Neuronal stem cell (in vitro differentiated cells): ENCODE data around the gene DKKL1.
"Not testable (repeated sequence)": the region's sequence is repeated elsewhere in the genome, so short reads cannot be mapped to it uniquely, and the experiment has no call there.

Experiments
- DNase-seq: peaks from one replicate; pipeline ENCODE4 v3.0.0-alpha.2; 2013; ENCODE audit warnings: low spot score
- H2AFZ ChIP-seq: one replicate; pipeline ENCODE4 v1.6.1; 2013; ENCODE audit warnings: mild to moderate bottlenecking, low read length, inconsistent platforms
- H2AK5ac ChIP-seq: 2 replicates; pipeline ENCODE4 v1.6.1; 2013; ENCODE audit warnings: low read depth, mild to moderate bottlenecking, inconsistent platforms, low read length, moderate library complexity, mixed read lengths
- H2BK120ac ChIP-seq: 2 replicates; pipeline ENCODE4 v1.6.1; 2013; ENCODE audit warnings: low read depth, mild to moderate bottlenecking, inconsistent platforms, low read length, moderate library complexity, mixed read lengths
- H2BK12ac ChIP-seq: one replicate; pipeline ENCODE4 v1.6.1; 2013; ENCODE audit warnings: low read length, inconsistent platforms
- H2BK15ac ChIP-seq: 2 replicates; pipeline ENCODE4 v1.6.1; 2013; ENCODE audit warnings: mild to moderate bottlenecking, low read length, inconsistent platforms, mixed read lengths
- H2BK5ac ChIP-seq: one replicate; pipeline ENCODE4 v1.6.1; 2013; ENCODE audit warnings: inconsistent platforms, mild to moderate bottlenecking, low read length, moderate library complexity
- H3K14ac ChIP-seq: one replicate; pipeline ENCODE4 v1.6.1; 2013; ENCODE audit warnings: low read length, inconsistent platforms
- H3K18ac ChIP-seq: 2 replicates; pipeline ENCODE4 v1.6.1; 2013; ENCODE audit warnings: low read length, inconsistent platforms
- H3K23ac ChIP-seq: 2 replicates; pipeline ENCODE4 v1.6.1; 2013; ENCODE audit warnings: low read depth, mild to moderate bottlenecking, mixed read lengths, low read length, inconsistent platforms; ENCODE audit not compliant: poor library complexity
- H3K27ac ChIP-seq: replicated peaks from 3 replicates; pipeline ENCODE4 v1.5.1; 2013; ENCODE audit warnings: low read length, inconsistent platforms
- H3K27me3 ChIP-seq, 3 experiments: 2 replicates each; pipeline ENCODE4 v1.6.1; 2013; ENCODE audit warnings: low read length in 3 of 3, mild to moderate bottlenecking in 2 of 3, inconsistent platforms in 1 of 3, low read depth in 1 of 3, mixed read lengths in 1 of 3, moderate library complexity in 1 of 3; ENCODE audit not compliant: control insufficient read depth in 3 of 3, insufficient read depth in 3 of 3
- H3K36me3 ChIP-seq, 2 donors: replicated peaks in 1 of 2; 2 replicates each; pipeline ENCODE4 v1.6.1; 2013; ENCODE audit warnings: low read length in 2 of 2; ENCODE audit not compliant: control insufficient read depth in 2 of 2, insufficient read depth in 2 of 2
- H3K4ac ChIP-seq: 2 replicates; pipeline ENCODE4 v1.6.1; 2013; ENCODE audit warnings: inconsistent platforms, mild to moderate bottlenecking, low read length, moderate library complexity
- H3K4me1 ChIP-seq, 2 donors: 1 replicate in 1 of 2; 2 replicates in 1 of 2; pipeline ENCODE4 v1.6.1; 2013; ENCODE audit warnings: low read length in 2 of 2, low read depth in 1 of 2; ENCODE audit not compliant: control insufficient read depth in 2 of 2, insufficient read depth in 1 of 2
- H3K4me2 ChIP-seq: one replicate; pipeline ENCODE4 v1.6.1; 2013; ENCODE audit warnings: mild to moderate bottlenecking, low read length, inconsistent platforms; ENCODE audit not compliant: insufficient read depth, poor library complexity, severe bottlenecking
- H3K4me3 ChIP-seq, 2 donors: 2 replicates each; pipeline ENCODE4 v1.5.1; 2013; ENCODE audit warnings: low read length in 2 of 2, mild to moderate bottlenecking in 2 of 2, inconsistent platforms in 1 of 2, moderate library complexity in 1 of 2
- H3K79me1 ChIP-seq: one replicate; pipeline ENCODE4 v1.6.1; 2013; ENCODE audit warnings: low read depth, mild to moderate bottlenecking, inconsistent platforms, low read length, moderate library complexity
- H3K9ac ChIP-seq: one replicate; pipeline ENCODE4 v1.6.1; 2013; ENCODE audit warnings: mild to moderate bottlenecking, low read depth, low read length, inconsistent platforms; ENCODE audit not compliant: poor library complexity
- H3K9me3 ChIP-seq, 2 donors: replicated peaks in 1 of 2; 2 replicates each; pipeline versions ENCODE3 to v1.6.1; 2013; ENCODE audit warnings: low read length in 2 of 2, mild to moderate bottlenecking in 2 of 2, inconsistent platforms in 1 of 2, low read depth in 1 of 2, mixed read lengths in 1 of 2, moderate library complexity in 1 of 2; ENCODE audit not compliant: control insufficient read depth in 2 of 2, insufficient read depth in 1 of 2
- H4K8ac ChIP-seq: one replicate; pipeline ENCODE4 v1.6.1; 2013; ENCODE audit warnings: low read depth, mild to moderate bottlenecking, inconsistent platforms, low read length, moderate library complexity
- H4K91ac ChIP-seq: one replicate; pipeline ENCODE4 v1.6.1; 2013; ENCODE audit warnings: low read length, low read depth, mild to moderate bottlenecking, inconsistent platforms; ENCODE audit not compliant: poor library complexity
- WGBS, 2 donors: extraction: QIAGEN DNeasy Blood & Tissue Kit; methylation state at CpG; one replicate each; pipeline ENCODE4 v1.1.7; 2013; ENCODE audit warnings: missing lambda C conversion rate in 2 of 2, mixed read lengths in 1 of 2; ENCODE audit not compliant: insufficient read length in 2 of 2, insufficient replicate concordance in 1 of 2; ENCODE audit errors: extremely low coverage in 2 of 2; 5-methylcytosine and 5-hydroxymethylcytosine counted together

DKKL1 gene

DNA sequence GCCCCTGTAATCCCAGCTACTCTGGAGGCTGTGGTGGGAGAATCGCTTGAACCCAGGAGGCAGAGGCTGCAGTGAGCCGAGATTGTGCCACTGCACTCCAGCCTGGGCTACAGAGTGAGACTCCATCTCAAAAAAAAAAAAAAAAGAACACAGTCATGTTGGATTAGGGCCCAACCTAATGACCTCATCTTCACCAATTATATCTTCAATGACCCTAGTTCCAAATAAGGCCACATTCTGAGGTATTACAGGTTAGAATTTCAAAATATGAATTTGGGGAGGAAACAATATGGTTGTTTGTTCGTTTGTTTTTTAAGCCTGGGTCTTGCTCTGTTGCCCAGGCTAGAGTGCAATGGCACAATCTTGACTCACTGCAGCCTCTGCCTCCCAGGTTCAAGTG, 9.5 kb downstream of the DKKL1 start:
- H3K4ac ChIP-seq, H2AK5ac ChIP-seq, H3K79me1 ChIP-seq, H3K4me2 ChIP-seq, H3K14ac ChIP-seq, H2BK5ac ChIP-seq, H3K9ac ChIP-seq, H3K4me3 ChIP-seq, H4K91ac ChIP-seq, H2BK12ac ChIP-seq, H3K27me3 ChIP-seq, H2BK120ac ChIP-seq, DNase-seq, H3K18ac ChIP-seq, H4K8ac ChIP-seq, H3K23ac ChIP-seq, H2BK15ac ChIP-seq, H3K27ac ChIP-seq, H2AFZ ChIP-seq, H3K36me3 ChIP-seq, H3K4me1 ChIP-seq: not testable (repeated sequence)
- peaks cover 9 to 27% of the 10 kb centered on the region in 2 donors for H3K9me3 ChIP-seq
- WGBS, 2 donors, result no CpG with 5 or more reads among the region's 3 CpGs

DNA sequence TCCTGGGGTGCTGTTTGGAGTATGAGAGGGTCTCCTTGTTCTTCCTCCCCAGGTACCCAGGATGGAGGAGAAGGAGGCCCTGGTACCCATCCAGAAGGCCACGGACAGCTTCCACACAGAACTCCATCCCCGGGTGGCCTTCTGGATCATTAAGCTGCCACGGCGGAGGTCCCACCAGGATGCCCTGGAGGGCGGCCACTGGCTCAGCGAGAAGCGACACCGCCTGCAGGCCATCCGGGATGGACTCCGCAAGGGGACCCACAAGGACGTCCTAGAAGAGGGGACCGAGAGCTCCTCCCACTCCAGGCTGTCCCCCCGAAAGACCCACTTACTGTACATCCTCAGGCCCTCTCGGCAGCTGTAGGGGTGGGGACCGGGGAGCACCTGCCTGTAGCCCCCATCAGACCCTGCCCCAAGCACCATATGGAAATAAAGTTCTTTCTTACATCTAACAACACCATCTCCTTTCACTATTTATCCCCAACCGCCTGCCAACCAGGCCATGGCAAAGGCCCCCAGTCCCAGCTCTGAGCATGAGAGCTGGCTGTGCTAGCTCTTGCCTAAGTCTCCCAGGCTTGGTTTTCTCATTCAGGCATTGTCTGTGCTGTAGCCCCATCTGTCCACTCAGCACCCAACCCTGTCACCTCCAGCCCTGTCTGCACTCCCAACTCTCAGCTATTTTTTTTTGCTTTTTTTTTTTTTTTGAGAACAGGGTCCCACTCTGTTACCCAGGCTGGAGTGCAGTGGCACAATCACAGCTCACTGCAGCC, 11.2 kb downstream of the DKKL1 start:
- Histone ChIP-seq H3K79me1 (no peaks in the 10 kb centered on the region), H3K4me2 (no peak overlapping the region), H3K4me3 (no peak overlapping the region), H2BK15ac (peak overlapping the region; percentile 37), H3K18ac (no peak overlapping the region), H4K8ac (no peak overlapping the region), H2AFZ (no peak overlapping the region), H3K27me3 (no peaks in the 10 kb centered on the region), H3K36me3 (no peaks in the 10 kb centered on the region), H3K4me1 (no peaks in the 10 kb centered on the region), H2BK12ac (no peak overlapping the region), H2BK120ac (no peak overlapping the region), H3K4ac (no peak overlapping the region), H3K23ac (no peak overlapping the region), H3K14ac (no peak overlapping the region), H2AK5ac (no peak overlapping the region), H3K9me3 (peaks cover 3 to 13% of the 10 kb centered on the region in 2 donors), H3K27ac (no peak overlapping the region), H3K9ac (no peak overlapping the region), H2BK5ac (no peak overlapping the region), H4K91ac (no peak overlapping the region)
- WGBS, 2 donors, result no CpG with 5 or more reads among the region's 16 CpGs
- DNase-seq, result no peak

GRCh38 chr19:49378512-49378911, 14.8 kb downstream of the DKKL1 start:
- no peak overlapping the region for H2AK5ac ChIP-seq
- H2BK5ac ChIP-seq, result no peak overlapping the region
- H3K4me2 ChIP-seq, result no peak overlapping the region
- no peak for DNase-seq
- no peak overlapping the region for H3K23ac ChIP-seq
- no peak overlapping the region for H2BK12ac ChIP-seq
- no peaks in the 10 kb centered on the region for H3K36me3 ChIP-seq
- H3K79me1 ChIP-seq, result no peaks in the 10 kb centered on the region
- H4K91ac ChIP-seq, result no peak overlapping the region
- H3K18ac ChIP-seq, result no peak overlapping the region
- H3K4me3 ChIP-seq, result no peak overlapping the region
- WGBS, 2 donors, result no CpG with 5 or more reads among the region's 3 CpGs
- H2BK15ac ChIP-seq, result no peak overlapping the region
- H2AFZ ChIP-seq, result no peak overlapping the region
- H3K4me1 ChIP-seq, result no peaks in the 10 kb centered on the region
- no peak overlapping the region for H3K4ac ChIP-seq
- H3K27ac ChIP-seq, result no peak overlapping the region
- peaks cover 2 to 4% of the 10 kb centered on the region in 2 donors for H3K9me3 ChIP-seq
- no peak overlapping the region for H2BK120ac ChIP-seq
- no peak overlapping the region for H4K8ac ChIP-seq
- no peak overlapping the region for H3K14ac ChIP-seq
- no peak overlapping the region for H3K9ac ChIP-seq
- no peaks in the 10 kb centered on the region for H3K27me3 ChIP-seq

GRCh38 chr19:49380391-49380790, 16.7 kb downstream of the DKKL1 start:
- no peak overlapping the region for H3K14ac ChIP-seq
- H4K91ac ChIP-seq, result no peak overlapping the region
- no peak overlapping the region for H3K27ac ChIP-seq
- no peak overlapping the region for H2AK5ac ChIP-seq
- no peaks in the 10 kb centered on the region for H3K79me1 ChIP-seq
- no peak overlapping the region for H2BK120ac ChIP-seq
- no peak overlapping the region for H2BK12ac ChIP-seq
- no peak overlapping the region for H4K8ac ChIP-seq
- no peak overlapping the region for H3K4ac ChIP-seq
- no CpG with 5 or more reads among the region's 3 CpGs for WGBS, 2 donors
- H3K23ac ChIP-seq, result no peak overlapping the region
- H2BK15ac ChIP-seq, result no peak overlapping the region
- H3K27me3 ChIP-seq, result no peaks in the 10 kb centered on the region
- H2BK5ac ChIP-seq, result no peak overlapping the region
- no peak for DNase-seq
- H3K4me1 ChIP-seq, result no peaks in the 10 kb centered on the region
- H2AFZ ChIP-seq, result no peak overlapping the region
- no peak overlapping the region for H3K9ac ChIP-seq
- no peak overlapping the region for H3K18ac ChIP-seq
- H3K4me3 ChIP-seq, result no peak overlapping the region
- no peak overlapping the region for H3K4me2 ChIP-seq
- no peaks in the 10 kb centered on the region for H3K36me3 ChIP-seq
- peaks cover 2 to 4% of the 10 kb centered on the region in 2 donors for H3K9me3 ChIP-seq
